DMS114 treated with DMSO at 0.1 percent for 48 hours (cell line): ENCODE results near the gene FBXL5.
A peak's percentile ranks its signal among the peaks of the same experiment; 100 is the strongest.

Experiments
- DNase-seq: peaks from one replicate; lab custom pipeline; 2025; ENCODE audit not compliant: unreplicated experiment; lab: John Stamatoyannopoulos, UW

FBXL5 gene, protein sequence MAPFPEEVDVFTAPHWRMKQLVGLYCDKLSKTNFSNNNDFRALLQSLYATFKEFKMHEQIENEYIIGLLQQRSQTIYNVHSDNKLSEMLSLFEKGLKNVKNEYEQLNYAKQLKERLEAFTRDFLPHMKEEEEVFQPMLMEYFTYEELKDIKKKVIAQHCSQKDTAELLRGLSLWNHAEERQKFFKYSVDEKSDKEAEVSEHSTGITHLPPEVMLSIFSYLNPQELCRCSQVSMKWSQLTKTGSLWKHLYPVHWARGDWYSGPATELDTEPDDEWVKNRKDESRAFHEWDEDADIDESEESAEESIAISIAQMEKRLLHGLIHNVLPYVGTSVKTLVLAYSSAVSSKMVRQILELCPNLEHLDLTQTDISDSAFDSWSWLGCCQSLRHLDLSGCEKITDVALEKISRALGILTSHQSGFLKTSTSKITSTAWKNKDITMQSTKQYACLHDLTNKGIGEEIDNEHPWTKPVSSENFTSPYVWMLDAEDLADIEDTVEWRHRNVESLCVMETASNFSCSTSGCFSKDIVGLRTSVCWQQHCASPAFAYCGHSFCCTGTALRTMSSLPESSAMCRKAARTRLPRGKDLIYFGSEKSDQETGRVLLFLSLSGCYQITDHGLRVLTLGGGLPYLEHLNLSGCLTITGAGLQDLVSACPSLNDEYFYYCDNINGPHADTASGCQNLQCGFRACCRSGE

DNA sequence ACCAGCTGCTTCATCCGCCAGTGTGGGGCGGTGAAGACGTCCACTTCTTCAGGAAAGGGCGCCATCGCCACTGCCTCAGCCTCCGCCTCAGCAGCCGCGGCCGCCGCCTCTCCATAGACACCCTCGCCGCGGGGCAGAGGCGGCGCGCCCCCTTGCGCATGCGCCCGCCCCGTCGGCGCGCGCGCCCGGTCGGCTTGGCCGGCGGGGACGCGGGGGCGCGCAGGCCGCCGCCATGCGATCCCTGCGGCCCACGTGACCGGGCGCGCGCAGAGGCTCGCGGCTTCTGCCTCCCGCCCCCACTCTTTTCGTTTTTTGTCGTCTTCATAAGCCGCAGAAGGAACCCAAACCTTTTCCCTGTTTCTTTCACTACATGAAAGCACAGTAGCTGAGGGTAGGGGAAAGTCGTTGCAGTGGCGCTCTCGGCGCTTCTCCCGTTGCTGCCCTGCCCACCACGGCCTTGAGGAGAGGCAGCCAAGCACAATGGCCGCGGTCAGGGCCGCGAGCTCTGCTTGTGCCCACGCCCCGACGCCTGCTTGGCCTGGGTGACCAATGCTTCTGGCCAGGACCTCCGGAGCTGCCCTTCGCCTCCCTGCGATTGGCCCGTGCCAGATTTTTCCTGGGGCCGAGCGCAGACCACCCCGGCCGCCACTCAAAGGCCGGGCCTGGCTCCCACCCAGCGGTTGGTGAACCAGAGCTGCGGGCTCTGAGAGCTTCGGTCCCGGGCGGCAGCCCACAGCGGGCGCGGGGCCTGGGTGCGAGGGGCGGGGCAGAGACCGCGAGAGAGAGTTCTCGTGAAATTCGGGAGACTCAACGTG lies at the start of gene FBXL5:
TSS of gene FBXL5 (minus strand) at position 135 of the 815 bp plus-strand sequence. CDS start at position 65, 70 bp downstream.
- peak; percentile 62 for DNase-seq

GRCh38 chr4:15704129-15704528 lies 49.0 kb upstream of the FBXL5 start:
- DNase-seq = no peak

GRCh38 chr4:15703439-15703838 lies 48.3 kb upstream of the FBXL5 start:
- no peak for DNase-seq

DNA sequence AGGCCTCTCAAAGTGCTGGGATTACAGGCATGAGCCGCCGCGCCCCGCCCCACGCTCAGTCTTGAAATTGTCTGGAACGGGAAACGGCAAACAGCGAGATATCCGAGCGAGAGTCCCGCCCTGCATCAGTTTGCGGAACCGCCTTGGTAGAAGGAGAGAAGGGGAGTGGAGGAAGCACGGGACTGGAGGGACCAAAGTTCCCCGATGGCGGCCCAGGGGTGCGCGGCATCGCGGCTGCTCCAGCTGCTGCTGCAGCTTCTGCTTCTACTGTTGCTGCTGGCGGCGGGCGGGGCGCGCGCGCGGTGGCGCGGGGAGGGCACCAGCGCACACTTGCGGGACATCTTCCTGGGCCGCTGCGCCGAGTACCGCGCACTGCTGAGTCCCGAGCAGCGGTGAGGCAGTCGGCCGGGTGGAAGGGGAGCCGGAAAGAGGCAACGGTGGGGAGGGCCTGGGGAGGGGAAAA lies 47.8 kb upstream of the FBXL5 start, which contains the start of gene BST1:
TSS of gene BST1 (plus strand) at position 125 of the 463 bp plus-strand sequence. CDS start at position 205, 80 bp downstream.
- DNase-seq = no peak

DNA sequence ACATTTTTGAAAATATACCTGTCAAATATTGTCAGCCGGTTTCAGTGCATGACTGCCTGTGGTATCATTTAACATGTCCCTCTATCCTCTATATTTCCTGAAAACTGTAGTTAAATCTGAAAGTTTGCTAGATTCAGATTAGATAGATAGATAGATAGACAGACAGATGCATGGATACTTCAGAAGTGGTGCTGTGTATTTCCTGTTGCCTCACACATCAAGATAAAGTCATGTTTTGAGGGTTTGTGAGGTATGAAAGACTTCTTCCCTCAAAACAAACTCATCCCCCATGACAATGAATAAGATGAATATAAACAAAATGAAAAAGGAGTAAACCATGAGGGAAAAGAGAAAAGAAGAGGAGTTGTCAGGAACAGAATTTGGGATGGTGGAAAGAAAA lies 41.7 kb upstream of the FBXL5 start:
- DNase-seq = no peak

- no peak for DNase-seq
Measured at GRCh38 chr4:15695729-15696128, 40.6 kb upstream of the FBXL5 start.

GRCh38 chr4:15695240-15695699 lies 40.1 kb upstream of the FBXL5 start:
- no peak for DNase-seq

DNA sequence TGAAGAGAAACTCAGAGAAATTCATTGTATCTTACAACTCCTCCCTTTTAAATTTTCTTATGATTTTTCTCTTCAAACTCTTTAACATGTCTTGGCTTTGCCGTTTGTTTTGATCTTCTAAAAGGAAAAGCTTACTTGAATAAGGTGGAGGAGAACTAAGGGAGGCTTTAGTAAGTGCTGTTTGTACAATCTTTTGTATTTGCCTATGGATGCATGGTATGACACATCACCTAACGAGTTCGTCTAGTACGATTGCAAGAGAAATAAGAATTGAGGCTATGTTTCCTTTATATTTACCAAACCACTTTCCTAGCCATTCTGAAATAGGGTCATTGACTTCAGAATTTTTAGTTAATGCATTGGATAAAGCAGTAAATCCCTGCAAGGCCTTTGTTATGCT lies 39.3 kb upstream of the FBXL5 start:
- no peak for DNase-seq

- DNase-seq = no peak
Measured at GRCh38 chr4:15692602-15693001, 37.4 kb upstream of the FBXL5 start.

DNA sequence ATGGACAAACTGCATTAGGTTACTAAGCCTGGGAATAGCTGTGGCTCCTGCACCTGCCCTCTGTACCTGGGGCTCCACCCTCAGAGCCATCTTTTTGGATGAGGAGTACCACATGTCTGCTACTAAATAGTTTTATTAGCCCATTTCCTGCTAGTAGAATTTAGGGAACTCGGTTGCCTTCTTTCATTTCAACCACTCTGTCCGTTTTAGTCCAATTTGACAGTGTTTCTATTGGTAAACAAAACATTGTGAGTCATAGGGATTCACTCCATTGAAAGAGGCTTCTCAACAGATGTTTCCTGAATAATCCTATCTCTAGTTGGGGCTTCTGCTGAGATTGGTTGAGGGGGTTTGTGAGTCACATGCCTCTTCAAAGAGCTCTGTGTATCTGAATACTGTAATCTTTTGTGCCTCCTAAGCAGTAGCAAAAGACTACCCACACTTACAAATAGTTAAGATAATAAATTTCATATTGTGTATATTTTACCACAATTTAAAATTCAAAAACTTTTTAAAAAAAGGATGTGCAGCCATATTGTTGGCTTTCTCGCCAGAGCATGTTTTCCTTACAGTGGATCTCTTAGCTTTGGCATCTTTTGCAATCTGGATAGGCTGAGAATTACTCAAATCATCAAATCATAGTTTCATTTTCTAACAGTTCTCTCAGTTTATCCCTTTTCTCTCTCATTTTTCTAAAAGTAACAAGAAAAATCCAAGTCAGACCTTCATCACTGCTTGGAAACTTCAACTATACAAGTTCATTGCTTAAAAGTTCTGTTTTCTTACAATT lies 36.4 kb upstream of the FBXL5 start:
- DNase-seq = no peak

DNA sequence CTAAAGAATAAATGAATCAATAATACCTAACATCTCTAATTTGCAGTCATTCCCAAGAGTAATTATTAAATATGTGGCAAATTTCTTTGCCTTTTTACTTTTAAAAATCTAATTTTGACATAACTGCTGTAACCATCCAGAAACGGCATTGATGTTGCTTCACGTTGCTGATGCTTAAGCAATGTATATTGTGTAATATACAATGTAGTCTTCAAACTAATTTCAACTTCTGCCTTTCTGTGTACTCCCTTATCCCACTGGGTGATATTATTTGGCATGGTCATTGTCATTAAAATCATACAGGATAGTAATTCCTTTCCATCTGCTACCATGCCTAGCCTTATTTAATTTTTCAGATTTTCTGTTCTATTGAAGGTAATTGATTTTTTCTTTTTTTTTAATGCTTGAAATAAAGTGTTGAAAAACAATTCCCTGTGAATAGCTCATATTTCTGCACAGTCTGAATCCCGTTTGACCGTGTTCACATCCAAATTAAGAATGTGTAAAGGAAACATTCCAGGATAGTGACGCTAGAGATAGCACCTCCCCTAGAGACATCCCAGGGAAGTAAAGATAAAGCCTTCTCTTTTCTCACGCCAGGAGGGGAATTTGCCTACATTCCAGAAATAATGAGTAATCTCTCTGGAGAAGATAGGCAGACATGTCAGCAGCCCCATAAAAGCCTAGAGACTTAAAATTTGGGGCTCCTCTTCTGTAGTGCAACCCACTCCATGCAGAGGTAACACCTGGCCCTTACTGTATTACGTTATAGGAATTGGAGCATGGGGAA lies 35.1 kb upstream of the FBXL5 start:
- no peak for DNase-seq

DNA sequence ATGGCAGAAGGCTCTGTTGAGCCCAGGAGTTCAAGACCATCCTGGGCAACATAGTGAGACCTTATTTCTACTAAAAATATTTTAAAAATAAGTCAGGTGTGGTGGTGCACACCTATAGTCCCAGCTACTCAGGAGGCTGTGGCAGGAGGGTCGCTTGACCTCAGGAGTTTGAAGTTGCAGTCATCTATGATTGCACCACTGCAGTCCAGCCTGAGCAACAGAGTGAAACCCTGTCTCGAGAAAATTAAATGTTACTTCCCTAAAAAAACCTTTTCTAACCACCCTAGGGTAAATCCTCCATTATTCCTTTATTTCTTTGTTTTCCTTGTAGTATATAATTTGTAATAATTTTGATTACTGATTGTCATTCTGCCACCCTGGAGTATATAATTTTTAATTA lies 34.4 kb upstream of the FBXL5 start:
- DNase-seq = no peak

DNA sequence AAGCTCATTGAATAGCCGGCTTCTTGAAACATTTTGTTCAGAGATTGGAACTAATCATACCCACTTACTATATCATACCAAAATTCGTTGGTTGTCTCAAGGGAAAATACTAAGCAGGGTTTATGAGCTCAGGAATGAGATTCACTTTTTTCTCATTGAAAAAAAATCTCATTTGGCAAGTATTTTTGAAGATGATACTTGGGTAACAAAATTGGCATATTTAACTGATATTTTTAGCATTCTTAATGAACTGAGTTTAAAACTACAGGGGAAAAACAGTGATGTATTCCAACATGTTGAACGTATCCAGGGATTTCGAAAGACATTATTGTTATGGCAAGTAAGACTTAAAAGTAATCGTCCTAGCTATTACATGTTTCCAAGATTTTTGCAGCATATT lies 32.9 kb upstream of the FBXL5 start:
- DNase-seq = no peak

DNA sequence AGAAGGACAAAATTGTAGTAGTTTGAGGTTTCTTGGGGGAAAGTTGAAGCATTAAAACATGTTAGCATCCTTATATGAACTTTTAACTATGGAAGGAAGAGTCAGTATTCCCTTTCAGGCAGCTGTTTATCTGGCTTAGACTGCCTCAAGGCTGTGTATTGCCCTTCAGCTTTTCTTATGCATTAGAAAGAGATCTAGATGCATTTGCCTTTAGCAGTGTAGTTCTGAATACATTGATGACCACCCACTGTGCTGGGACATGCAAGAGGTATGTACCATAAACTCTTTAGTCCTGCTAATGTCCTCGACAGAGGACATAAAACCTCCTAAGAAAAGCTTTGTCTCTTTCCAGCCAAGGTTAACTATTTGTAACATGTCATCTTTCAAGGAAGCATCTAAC lies 29.3 kb upstream of the FBXL5 start:
- no peak for DNase-seq

GRCh38 chr4:15683143-15683495 lies 28.0 kb upstream of the FBXL5 start:
- DNase-seq = no peak

GRCh38 chr4:15682242-15683142 lies 27.3 kb upstream of the FBXL5 start:
- DNase-seq = no peak

- DNase-seq = peak; percentile 96
Measured at GRCh38 chr4:15681372-15682241, 26.4 kb upstream of the FBXL5 start, which contains the start of gene FAM200B. TSS of gene FAM200B (plus strand) at chr4:15681827. CDS start at chr4:15686978, 5,151 bp downstream.

- DNase-seq = no peak
Measured at GRCh38 chr4:15681067-15681371, 25.9 kb upstream of the FBXL5 start.
